Measurements from ENCODE around the gene HARBI1.

GRCh38 chr11:46665356-46665755 is 48.3 kb upstream of the HARBI1 start:
- TF ChIP-seq, protein P1, sequence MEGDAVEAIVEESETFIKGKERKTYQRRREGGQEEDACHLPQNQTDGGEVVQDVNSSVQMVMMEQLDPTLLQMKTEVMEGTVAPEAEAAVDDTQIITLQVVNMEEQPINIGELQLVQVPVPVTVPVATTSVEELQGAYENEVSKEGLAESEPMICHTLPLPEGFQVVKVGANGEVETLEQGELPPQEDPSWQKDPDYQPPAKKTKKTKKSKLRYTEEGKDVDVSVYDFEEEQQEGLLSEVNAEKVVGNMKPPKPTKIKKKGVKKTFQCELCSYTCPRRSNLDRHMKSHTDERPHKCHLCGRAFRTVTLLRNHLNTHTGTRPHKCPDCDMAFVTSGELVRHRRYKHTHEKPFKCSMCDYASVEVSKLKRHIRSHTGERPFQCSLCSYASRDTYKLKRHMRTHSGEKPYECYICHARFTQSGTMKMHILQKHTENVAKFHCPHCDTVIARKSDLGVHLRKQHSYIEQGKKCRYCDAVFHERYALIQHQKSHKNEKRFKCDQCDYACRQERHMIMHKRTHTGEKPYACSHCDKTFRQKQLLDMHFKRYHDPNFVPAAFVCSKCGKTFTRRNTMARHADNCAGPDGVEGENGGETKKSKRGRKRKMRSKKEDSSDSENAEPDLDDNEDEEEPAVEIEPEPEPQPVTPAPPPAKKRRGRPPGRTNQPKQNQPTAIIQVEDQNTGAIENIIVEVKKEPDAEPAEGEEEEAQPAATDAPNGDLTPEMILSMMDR (IDR thresholded peaks at IDR 0.05): no peak
- TF ChIP-seq POLR2A (IDR thresholded peaks at IDR 0.05): no peak
- no peak for TF ChIP-seq POLR2AphosphoS5 (IDR thresholded peaks at IDR 0.05)

Measured in breast epithelium (tissue), 3 donors.